Stimulated activated naive CD4-positive, alpha-beta T cell treated with Interleukin-2 at 50 U/mL for 16 hours (primary cell): ENCODE results near the gene PTGES.

Experiments
- DNase-seq: peaks from one replicate; lab custom pipeline; 2025; lab: John Stamatoyannopoulos, UW

The PTGES gene

DNA sequence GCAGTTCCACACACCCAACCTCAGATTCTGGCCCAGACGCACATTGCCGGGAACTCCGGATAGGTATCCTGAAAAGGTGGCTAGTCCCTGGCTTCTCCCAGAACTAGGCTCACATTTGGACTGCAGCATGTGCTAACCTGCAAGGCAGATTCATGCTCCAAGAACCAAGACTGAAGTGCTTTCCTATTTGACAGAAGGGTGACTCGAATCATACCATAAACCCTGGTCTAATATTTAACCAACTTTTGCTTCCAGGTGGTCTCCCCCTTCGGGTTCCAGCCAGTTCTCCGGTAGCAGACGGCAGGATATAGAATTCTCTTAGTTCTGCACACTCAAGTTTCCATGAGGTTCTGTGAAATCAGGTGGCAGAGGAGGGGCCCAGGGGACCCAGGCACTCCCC is 7.6 kb downstream of the PTGES start:
- DNase-seq: no peak

DNA sequence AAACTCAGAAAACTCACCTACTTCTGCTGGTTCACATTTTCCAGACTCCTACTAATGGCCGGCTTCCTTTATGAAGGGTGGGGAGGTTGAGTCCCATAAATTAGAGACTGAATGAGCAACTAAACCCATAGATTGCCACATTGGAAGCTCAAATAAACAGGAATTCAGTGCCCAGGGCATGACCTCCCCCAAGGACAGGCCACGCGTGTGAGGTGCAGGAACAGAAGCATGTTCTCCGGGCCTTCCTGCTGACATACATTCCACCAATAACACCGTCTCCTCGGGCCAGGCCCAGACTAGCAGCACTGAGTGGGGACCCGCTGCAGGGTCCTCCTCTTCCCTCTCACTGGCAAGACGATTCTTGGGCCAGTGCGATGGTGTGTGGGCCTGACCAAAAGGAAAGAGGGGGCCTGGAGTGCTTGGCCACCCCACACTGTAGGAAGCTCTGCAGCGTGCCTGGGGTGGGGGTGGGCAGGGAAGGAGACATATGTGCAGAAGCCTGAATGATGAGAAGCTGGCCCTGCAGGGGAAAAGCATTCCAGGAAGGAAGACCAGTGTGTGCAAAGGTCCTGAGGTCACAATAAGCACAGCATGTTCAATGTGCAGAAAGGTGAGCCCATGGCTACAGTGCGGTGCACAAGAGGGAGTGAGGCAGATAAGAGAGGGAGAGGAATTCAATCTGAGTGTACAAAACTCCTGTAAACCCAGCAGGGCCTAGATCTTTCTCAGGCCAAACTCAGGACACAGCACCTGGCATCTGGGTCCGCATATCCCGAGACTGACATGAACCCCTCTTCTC is 12.0 kb downstream of the PTGES start:
- DNase-seq: no peak

DNA sequence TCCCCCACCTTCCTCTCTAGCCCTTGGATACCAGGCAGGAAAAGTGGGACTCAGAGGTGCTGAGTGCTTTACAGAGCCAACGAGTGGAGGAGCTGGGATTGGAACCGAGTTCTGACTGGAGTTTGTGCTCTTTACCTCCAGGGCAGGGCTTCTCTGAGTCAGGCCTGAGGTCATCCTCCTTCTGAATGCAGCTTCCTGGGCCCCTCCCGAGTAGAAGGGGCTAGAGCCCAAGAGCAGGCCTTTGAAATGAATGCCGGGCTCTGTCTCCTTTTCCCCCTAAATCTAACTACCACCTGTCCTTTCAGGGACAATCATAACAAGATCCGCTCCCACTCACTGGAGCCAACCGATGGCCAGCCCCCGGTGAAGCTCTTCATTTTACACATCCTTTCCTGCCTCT is 12.7 kb downstream of the PTGES start:
- no peak for DNase-seq

DNA sequence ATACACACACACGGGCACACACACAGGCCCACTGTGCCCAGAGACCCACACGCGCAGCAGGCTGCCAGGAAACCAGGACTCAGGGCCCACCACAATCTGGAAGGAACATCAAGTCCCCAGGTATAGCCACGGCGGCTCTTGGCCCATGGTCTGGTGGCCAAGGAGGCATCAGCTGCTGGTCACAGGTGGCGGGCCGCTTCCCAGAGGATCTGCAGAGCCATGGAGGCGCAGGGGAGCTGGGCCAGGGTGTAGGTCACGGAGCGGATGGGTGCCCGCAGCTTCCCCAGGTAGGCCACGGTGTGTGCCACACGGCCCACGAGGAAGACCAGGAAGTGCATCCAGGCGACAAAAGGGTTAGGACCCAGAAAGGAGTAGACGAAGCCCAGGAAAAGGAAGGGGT is 13.4 kb downstream of the PTGES start:
- DNase-seq: no peak

DNA sequence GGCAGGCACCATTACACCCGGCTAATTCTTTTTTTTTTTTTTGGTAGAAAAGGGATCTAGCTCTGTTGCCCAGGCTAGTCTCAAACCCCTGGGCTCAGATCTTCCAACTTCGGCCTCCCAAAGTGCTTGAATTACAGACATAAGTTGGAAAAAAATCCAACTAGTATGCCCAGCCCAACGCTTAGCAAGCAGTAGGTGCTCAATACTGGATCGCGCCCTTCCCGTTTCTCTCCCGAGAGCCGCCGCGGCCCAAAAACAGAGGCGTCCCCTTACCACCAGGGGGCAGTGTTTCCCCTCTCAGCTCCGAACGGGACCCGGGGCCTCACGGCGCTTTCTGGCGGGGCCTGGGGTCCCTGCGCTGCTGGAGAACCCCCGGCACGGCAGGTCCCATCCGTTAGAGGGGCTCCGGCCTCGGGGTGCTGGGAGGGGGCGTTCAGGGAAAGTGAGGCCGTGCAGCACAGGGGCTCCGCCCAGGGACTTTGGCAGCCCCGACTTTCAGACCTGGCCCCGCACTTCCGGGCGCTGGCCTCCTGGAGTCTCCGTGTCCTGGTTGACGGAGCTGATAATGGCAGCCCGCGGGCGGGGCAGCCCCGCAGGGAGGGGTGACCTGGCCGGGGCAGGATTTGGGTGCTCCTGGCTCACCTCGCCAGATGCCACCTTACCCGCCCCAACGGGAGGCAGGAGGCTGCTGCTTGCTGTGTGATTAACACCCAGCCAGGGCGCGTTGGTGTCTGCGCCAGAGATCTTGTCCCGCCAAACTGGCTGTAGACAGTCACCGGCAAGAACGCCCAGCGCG is 15.2 kb downstream of the PTGES start:
- DNase-seq: peak; percentile 82

DNA sequence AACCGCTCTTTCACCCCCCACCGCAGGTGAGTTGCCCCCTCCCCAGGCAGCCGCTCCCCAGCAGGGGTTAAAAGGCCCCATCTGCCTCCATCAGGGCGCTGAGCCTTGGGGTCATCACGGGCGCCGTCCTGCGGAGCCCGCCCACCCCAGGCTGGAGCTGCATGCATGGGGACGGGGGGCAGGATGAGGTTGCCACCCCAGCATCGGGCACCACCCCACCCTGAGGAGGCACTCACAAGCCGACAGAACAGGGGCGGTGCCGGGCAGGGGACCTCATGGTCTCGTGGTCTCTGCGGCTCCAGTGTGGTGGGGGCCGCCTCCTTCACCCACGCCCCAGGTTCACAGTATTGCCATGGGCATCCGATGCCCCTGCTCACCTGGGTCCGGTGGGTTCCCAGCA is 16.5 kb downstream of the PTGES start:
- DNase-seq: no peak

DNA sequence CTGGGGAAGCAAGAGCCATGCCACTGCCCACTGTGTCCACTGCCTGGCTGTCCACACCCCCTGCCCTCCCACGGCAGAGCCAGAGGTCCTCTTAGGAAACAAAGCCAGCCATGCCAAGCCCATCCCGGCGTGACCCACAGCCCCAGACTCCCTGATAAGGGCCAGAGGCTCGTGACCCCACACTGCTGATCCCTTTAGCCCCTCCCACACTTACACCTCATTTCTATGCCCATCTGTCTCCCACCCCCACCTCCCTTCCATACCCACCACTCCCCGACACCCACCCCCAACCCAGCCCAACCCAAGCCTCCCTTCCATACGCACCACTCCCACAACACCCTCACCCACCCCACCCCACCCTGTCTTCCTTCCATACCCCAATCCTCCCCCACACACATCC is 17.3 kb downstream of the PTGES start:
- no peak for DNase-seq

DNA sequence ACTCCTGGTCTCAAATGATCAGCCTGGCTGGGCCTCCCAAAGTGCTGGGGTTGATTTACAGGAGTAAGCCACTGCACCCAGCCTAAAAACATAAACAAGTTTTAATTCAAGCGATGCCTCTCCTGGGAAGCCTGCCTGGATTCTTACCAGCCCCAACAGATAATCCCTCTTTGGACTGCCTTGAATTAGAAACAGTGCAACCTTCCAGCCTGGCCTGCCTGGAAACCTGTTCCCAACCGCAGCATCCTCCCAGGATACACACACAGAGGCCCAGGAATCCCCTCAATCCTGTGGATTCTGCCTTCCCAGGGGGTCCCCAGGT is 19.2 kb downstream of the PTGES start:
- DNase-seq: no peak

DNA sequence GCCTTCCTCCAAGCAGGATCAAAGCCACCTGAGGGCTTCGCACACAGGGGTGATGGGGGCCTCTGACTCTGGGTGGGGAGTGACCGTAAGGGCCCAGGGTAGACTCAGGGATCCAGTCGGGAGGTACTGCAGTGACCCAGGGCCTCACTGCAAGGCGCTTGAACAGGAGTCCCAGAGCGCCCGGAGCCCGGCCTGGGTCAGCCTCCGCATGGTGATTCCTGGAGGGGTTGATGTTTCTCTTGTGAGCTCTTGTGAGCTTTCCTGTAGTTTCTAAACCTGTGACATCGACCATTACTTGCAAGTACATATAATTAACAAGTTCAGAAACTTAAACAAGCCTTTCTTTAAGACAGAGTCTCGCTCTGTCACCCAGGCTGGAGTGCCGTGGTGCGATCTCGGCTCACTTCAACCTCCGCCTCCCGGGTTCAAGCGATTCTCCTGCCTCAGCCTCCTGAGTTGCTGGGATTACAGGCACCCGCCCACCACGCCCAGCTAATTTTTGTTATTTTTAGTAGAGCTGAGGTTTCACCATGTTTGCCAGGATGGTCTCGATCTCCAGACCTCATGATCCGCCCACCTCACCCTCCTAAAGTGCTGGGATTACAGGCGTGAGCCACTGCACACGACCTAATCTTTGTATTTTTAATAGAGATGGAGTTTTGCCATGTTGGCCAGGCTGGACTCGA is 19.8 kb downstream of the PTGES start:
- DNase-seq: no peak

DNA sequence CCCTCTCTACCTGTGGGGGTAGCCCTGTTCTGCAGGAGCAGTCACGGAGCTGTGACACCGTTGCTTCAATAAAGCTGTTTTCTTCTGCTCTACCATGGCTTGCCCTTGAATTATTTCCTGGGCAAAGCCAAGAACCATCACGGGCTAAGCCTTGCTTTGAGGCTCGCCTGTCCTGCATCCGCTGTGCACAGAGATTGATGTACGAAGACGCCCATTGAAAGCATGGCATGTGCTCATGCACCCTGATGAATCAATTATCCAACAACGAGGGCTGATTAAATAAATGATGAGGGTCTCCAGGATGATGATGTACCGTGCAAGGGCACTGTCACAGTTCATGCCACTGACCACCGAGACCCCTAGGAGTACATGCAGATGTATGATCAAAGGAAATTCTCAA is 20.7 kb downstream of the PTGES start:
- DNase-seq: no peak

DNA sequence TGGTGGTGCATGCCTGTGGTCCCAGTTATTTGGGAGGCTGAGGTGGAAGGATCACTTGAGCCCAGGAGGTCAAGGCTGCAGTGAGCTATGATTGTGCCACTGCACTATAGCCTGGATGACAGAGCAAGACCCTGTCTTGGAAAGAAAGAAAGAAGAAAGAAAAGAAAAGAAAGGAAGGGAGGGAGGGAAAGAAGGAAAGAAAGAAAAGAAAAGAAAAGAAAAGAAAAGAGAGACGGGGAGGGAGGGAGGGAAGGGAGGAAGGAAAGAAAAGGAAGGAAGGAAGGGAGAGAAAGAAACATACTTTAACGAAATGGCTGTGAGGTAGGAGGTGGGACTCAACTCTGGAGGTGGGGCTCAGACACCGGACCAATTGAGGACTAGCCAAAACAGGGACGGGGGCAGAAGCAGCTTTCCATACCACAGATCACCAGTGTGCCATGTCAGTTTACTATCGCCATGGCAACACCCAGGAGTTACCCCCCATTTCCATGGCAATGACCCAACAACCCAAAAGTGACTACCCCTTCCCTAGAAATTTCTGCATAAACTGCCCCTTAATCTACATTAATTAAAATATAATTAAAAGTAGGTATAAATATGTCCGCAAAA is 21.3 kb downstream of the PTGES start:
- DNase-seq: no peak

DNA sequence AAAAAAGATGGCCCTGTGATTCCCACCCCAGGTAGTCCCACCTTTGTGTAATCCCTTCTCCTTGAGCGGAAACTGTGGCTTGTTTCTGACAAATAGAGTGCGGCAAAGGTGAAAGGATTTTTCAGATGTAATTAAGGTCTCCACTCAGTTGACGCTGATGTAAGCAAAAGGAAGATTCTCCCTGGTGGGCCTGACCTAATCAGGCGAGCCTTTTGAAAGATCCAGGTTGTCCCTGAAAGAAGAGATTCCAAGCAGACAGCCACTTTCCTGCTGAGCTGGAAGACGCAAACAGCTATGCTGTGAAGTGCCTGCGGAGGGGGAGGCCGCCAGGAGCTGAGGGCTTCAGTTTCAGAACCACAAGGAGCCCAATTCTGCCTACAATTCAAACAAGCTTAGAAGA is 24.1 kb downstream of the PTGES start:
- no peak for DNase-seq

DNA sequence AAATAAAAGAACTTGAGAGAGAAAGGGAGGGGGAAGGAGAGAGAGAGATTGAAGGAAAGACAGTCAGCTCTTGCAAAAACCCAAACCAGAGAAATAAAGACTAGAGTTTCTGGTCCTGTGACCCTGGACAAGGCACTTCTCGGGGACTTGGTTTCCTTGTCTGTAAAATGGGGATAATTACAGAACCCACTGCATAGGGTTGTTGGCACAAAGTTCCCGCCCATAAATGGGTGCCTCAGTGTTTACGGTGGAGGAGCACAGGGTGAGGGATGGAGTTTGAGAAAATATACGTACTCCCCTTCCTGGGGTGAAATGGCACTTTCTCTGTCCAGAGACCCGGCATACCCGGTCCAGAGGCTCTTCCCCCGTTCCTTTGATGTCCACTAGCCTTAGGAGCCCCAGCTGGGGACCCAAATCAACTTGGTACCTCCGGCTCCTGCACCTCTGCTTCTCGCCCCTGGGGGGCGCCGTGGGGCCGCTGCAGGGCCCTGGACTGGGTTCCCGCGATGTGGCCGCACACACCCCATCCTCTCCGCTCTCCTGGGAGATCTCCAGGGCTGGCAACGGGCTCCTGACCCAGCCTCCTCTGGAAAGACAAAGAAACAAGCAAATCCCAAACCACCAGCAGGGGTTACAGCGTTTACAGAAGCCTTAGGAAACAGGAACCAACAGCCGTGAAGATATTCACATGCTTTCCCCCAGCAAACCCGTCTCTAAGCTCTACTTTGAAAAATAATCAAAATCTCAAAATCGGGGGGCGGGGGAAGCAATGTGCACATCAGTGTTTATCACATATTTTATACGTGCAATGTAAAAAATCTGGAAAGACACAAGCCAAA is 26.3 kb downstream of the PTGES start:
- DNase-seq: peak; percentile 21

DNA sequence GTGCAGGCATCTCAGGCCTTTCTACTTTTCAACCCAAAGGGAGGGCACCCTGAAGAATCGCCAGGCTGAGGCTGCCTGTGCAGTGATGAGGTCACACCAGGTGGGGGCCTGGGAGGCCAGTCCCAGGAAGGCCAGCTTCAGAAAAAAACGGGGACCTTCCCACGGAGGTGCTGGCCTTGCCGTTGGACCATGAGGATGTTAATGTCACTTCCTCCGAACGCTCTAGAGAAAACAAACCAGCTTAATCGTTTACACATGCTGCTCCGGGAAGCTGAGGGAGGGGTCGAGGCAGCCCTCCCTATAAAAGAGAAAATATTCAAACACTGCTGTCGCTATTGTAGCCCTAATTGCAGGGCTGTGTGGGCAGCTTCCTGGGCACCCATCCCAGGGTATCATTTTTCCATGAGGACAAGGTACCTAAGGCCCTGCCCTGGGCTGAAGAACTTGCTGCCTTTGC is 27.0 kb downstream of the PTGES start:
- no peak for DNase-seq

DNA sequence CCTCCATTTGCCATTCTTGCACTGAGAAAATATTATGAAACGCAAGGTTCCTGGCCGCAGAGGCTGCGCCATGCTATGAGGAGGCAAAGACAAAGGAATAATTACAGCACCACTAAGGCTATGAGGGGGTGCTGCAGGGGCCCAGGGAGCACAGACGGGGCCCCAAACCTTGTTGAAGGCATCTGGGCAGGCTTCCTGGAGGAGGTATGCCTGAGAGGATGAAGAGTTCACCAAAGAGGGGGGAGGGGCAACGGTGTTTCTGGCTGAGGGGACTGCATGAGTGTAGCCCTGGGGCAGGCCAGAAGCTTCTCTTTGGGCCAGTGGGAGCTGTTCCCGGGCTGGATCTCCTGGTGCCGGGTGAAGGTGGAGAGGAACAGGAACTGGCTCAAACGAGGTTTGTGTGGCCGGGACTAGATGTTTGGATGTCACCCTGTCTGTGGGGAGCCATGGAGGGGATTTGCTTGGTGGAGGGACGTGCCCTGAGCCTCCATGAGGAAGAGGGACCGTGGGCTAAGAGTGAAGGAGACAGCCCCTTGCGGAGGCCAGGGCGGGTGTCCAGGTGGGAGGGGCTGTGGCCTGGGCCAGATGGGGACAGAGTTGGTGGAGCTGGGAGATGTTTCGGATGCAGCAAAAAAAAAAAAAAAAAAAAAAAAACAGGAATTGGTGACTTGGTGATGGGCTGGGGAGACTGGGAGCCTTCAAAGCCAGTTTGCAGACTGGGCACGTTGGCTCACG is 28.2 kb downstream of the PTGES start:
- DNase-seq: no peak

DNA sequence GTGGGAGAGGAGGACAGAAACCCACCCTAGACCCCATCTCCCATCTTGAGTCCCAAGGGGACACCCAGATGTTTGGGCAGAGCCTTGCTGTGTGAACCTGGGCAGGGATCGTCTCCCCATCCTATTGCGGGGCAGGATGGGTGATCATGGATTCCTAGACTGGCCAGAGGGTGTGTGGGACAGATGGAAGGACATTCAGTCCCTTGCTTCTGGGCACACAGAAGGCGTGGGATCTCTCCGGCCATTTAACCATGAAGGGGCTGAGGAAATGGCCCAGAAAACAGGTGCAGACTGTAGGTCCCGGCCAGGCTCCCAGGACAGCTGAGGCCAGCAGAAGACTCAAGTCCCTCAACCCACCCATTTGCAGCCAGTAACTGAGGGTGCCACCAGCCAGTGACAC is 29.9 kb downstream of the PTGES start:
- DNase-seq: no peak

DNA sequence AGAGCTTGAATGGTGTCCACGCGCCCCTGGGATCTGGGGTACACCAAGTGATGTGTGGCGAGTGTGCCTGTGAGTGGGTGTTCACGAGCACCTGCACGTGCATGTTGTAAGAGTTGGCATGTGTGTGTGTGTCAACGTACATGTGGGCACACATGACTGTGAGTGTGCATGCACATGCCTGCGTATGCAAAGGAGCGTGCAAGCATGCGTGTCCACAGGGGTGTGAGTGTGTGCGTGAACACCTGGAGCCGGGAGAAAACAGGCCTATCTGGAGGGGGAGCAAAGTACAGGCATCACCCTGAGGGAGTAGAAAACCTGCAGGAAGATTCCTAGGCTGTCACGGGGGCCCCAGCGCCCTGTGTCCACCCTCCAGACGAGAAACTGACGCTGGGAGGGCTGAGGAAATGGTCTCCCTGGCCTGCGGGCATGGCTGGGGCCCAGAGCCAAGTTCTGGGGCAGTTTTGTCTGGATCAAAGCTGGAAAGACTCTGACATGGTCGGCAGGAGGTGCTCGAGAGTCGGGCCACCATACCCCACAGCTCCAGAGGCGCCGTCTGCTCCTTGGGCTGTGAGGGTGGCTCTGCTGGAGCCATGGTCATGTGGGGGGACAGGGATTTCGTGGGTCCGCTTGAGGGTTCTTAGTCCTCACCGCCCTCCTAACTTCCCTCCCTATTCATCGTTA is 31.8 kb downstream of the PTGES start:
- DNase-seq: no peak

DNA sequence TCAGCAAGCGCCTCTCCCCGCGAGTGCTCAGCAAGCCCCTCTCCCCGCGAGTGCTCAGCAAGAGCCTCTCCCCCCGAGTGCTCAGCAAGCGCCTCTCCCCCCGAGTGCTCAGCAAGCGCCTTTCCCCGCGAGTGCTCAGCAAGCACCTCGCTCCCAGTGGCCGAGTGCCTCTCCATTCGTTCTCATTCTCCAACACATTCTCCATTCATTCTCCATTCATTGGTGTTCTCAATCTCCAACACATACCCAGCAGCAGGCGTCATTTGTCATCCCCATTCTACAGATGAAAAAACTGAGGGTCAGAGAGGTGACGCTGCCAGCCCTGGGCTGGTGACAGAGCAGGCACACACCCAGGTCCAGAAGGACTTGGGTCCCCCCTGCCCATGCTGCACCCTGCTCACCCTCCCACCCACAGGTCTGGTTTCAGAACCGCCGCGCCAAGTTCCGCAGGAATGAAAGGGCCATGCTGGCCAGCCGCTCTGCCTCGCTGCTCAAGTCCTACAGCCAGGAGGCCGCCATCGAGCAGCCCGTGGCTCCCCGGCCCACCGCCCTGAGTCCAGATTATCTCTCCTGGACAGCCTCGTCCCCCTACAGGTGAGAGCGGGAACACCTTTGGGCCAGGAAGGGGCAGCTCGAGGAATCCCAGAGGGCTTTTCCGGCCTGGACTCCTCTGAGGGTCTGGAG is 32.5 kb downstream of the PTGES start:
- DNase-seq: no peak

DNA sequence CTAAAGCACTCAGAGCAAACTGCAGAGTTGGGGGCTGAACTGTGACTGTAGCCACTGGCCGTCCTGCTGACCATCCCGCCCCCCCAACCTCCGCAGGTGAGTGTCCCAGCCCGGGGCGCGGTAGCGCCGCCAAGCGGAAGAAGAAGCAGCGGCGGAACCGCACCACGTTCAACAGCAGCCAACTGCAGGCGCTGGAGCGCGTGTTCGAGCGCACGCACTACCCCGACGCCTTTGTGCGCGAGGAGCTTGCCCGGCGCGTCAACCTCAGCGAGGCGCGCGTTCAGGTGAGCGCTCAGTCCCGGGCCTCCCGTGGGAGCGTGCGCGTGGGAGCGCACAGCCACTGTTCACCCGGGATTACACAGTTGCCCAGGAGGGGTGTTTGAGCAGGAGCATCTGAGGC is 33.7 kb downstream of the PTGES start:
- no peak for DNase-seq

DNA sequence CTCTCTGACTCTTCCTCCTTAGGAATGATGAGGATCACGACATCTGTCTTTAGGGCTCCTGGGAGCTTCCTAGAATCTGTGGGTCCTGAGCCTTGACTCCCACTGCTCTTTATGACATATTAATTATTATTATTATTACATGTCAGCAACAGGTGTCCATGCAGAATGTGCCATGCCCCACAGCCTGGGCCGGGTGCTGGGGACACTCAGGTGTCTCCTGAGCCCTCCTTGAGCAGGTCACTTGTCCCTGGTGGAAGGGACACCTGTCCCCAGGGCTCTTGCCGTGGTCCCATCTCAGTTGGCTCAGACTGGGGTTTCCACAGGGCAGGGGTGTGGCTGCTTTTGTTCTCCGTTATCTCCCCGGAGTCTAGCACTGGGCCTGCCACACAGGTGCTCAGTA is 34.2 kb downstream of the PTGES start:
- no peak for DNase-seq
